ENCODE results near the gene CARD8.

DNA sequence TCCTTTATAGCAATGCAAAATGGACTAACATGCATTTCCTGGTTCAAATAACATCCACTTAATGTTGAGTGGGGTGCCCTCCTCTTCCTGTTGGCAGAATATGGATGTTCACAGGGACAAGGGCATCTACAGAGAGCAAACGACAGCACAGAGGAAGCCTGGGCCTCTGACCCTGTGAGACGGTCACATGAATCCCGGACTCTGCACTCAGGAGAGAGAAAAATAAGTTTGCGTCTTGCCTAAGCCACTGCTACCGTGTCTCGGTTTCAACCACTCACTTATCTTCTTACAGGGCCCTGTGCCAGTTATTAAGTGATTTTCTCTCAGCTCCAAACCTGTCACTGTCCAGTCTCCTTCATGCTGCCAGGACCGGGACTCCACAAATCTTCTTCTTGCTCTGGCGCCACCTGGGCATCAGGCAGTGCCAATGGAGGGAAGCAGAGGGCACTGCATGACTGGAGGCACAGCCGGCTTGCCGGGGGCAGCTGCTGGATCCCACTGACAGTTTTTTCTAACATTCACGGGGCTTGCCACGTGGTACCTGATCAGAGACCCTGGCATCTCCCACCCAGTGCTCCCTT lies 97.4 kb downstream of the CARD8 start:
- TF ChIP-seq, protein P1, sequence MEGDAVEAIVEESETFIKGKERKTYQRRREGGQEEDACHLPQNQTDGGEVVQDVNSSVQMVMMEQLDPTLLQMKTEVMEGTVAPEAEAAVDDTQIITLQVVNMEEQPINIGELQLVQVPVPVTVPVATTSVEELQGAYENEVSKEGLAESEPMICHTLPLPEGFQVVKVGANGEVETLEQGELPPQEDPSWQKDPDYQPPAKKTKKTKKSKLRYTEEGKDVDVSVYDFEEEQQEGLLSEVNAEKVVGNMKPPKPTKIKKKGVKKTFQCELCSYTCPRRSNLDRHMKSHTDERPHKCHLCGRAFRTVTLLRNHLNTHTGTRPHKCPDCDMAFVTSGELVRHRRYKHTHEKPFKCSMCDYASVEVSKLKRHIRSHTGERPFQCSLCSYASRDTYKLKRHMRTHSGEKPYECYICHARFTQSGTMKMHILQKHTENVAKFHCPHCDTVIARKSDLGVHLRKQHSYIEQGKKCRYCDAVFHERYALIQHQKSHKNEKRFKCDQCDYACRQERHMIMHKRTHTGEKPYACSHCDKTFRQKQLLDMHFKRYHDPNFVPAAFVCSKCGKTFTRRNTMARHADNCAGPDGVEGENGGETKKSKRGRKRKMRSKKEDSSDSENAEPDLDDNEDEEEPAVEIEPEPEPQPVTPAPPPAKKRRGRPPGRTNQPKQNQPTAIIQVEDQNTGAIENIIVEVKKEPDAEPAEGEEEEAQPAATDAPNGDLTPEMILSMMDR (conservative IDR thresholded peaks at IDR 0.05; ENCODE audit: low read depth in 2 of 2), result no peak
- TF ChIP-seq, protein P2, sequence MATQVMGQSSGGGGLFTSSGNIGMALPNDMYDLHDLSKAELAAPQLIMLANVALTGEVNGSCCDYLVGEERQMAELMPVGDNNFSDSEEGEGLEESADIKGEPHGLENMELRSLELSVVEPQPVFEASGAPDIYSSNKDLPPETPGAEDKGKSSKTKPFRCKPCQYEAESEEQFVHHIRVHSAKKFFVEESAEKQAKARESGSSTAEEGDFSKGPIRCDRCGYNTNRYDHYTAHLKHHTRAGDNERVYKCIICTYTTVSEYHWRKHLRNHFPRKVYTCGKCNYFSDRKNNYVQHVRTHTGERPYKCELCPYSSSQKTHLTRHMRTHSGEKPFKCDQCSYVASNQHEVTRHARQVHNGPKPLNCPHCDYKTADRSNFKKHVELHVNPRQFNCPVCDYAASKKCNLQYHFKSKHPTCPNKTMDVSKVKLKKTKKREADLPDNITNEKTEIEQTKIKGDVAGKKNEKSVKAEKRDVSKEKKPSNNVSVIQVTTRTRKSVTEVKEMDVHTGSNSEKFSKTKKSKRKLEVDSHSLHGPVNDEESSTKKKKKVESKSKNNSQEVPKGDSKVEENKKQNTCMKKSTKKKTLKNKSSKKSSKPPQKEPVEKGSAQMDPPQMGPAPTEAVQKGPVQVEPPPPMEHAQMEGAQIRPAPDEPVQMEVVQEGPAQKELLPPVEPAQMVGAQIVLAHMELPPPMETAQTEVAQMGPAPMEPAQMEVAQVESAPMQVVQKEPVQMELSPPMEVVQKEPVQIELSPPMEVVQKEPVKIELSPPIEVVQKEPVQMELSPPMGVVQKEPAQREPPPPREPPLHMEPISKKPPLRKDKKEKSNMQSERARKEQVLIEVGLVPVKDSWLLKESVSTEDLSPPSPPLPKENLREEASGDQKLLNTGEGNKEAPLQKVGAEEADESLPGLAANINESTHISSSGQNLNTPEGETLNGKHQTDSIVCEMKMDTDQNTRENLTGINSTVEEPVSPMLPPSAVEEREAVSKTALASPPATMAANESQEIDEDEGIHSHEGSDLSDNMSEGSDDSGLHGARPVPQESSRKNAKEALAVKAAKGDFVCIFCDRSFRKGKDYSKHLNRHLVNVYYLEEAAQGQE (IDR thresholded peaks at IDR 0.05; ENCODE audit: unreplicated experiment), result no peak
- TF ChIP-seq EZH2phosphoT487 (IDR thresholded peaks at IDR 0.05; ENCODE audit: unreplicated experiment), result no peak
- TF ChIP-seq EZH2 (IDR thresholded peaks at IDR 0.05; ENCODE audit: low read depth, unreplicated experiment), result no peak
- no peak for TF ChIP-seq POLR2AphosphoS5 (IDR thresholded peaks at IDR 0.05; ENCODE audit: low read depth)
- no peak for TF ChIP-seq CREB1 (CRISPR knock-in tag; IDR thresholded peaks at IDR 0.05; ENCODE audit: low read depth)
- TF ChIP-seq, protein P3, sequence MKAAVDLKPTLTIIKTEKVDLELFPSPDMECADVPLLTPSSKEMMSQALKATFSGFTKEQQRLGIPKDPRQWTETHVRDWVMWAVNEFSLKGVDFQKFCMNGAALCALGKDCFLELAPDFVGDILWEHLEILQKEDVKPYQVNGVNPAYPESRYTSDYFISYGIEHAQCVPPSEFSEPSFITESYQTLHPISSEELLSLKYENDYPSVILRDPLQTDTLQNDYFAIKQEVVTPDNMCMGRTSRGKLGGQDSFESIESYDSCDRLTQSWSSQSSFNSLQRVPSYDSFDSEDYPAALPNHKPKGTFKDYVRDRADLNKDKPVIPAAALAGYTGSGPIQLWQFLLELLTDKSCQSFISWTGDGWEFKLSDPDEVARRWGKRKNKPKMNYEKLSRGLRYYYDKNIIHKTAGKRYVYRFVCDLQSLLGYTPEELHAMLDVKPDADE (IDR thresholded peaks at IDR 0.05), result no peak
- TF ChIP-seq STAT1 (IDR thresholded peaks at IDR 0.05; ENCODE audit: unreplicated experiment), result no peak

Data from GM23338 (cell line).